Tibial nerve (tissue), 4 donors: Measurements from ENCODE around the gene CAP1.

Source experiments
- EP300 ChIP-seq, 2 donors: sonication (generic); formaldehyde crosslinking; IDR thresholded peaks; one replicate each; pipeline ENCODE4 v1.6.1; 2017; ENCODE audit warnings: antibody characterized with exemption in 2 of 2, mild to moderate bottlenecking in 1 of 2
- POLR2A ChIP-seq, 2 donors: fragments of 450-650 bp; IDR thresholded peaks; one replicate each; pipeline ENCODE4 v1.6.1; 2017; ENCODE audit warnings: antibody characterized with exemption in 2 of 2, mild to moderate bottlenecking in 2 of 2, moderate library complexity in 2 of 2
- TF ChIP-seq, protein P1 (sequence below), 5 experiments: fragments of 200-600 bp in 3 of 5; fragments of 450-650 bp in 2 of 5; sonication (generic) in 3 of 5; IDR thresholded peaks; one replicate each; pipeline ENCODE4 v1.5.1; 2016 to 2019; ENCODE audit warnings: antibody characterized with exemption in 5 of 5, mild to moderate bottlenecking in 3 of 5, moderate library complexity in 2 of 5

DNA sequence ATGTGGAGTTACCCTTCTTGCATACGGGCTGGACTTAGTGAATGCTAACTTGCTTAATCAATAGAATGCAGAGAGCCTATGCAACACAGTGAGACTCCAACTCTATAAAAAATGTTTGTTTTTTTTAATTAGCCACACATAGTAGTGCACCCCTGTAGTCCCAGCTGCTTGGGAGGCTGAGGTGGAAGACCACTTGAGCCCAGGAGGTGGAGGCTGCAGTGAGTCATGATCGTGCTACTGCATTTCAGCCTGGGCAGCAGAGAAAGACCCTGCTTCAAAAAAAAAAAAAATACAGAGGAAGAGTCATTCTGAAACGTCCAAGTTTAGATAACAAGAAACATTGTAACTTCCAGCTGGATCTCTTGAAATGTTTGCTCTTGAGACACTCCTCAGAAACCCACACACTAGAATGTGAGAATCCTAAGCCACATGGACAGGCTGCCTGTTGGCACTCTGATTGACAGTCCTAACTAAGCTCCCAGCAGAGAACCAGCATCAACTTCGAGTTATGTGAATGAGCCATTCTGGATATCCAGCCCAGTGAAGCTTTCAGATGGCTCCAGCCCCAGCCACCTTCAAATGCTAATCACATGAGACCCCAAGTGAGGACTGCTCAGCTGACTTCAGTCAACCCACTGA lies 20.0 kb upstream of the CAP1 start:
- TF ChIP-seq POLR2A (IDR thresholded peaks at IDR 0.05) (no peak), EP300 (IDR thresholded peaks at IDR 0.05) (no peak)
- TF ChIP-seq, protein P1, sequence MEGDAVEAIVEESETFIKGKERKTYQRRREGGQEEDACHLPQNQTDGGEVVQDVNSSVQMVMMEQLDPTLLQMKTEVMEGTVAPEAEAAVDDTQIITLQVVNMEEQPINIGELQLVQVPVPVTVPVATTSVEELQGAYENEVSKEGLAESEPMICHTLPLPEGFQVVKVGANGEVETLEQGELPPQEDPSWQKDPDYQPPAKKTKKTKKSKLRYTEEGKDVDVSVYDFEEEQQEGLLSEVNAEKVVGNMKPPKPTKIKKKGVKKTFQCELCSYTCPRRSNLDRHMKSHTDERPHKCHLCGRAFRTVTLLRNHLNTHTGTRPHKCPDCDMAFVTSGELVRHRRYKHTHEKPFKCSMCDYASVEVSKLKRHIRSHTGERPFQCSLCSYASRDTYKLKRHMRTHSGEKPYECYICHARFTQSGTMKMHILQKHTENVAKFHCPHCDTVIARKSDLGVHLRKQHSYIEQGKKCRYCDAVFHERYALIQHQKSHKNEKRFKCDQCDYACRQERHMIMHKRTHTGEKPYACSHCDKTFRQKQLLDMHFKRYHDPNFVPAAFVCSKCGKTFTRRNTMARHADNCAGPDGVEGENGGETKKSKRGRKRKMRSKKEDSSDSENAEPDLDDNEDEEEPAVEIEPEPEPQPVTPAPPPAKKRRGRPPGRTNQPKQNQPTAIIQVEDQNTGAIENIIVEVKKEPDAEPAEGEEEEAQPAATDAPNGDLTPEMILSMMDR (IDR thresholded peaks at IDR 0.05): no peak
